Fibroblast of skin of abdomen (primary cell): ENCODE data around the gene SEMA6B.
"Not testable (repeated sequence)": the region's sequence is repeated elsewhere in the genome, so short reads cannot be mapped to it uniquely, and the experiment has no call there.

ENCODE experiments used
- DNase-seq: peaks from one replicate; pipeline ENCODE4 v3.0.0-alpha.2; 2013

The SEMA6B gene

DNA sequence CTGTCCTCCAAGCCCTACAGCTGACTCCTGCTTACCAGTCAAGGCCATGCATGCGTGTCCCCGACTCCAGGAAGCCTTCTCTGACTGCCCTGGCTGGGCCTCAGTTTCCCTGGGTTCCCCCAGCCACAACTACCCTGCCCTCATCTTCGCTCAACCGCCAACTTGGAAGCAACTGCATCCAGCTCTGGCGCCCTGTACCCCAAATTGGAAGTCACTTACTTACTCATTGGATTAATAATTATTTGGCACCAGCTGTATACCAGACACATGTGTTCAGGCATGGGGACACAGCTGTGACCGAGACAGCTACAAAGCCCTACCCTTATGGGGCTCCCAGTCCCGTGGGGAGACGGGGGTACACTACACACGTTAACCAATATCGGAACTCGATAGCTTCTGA, 10.9 kb upstream of the SEMA6B start:
- DNase-seq, result no peak

DNA sequence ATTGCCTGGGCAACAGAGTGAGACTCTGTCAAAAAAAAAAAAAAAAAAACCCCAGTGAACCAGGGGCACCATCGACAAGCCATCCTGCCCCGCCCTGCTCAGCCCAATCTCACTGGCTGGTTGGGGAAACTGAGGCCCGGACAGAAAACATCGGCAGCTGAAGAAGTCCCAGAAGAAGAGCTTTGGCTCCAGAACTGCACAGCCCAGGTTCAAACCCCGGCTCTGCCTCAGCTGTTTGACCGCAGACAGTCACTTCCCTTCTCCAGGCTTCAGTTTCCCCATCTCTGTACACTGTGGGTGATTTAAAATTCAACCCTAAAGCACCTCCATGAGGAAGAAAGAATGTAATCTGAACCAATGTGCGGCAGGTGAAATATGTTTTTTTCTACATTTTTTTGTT, 9.4 kb upstream of the SEMA6B start:
- DNase-seq, result no peak

DNA sequence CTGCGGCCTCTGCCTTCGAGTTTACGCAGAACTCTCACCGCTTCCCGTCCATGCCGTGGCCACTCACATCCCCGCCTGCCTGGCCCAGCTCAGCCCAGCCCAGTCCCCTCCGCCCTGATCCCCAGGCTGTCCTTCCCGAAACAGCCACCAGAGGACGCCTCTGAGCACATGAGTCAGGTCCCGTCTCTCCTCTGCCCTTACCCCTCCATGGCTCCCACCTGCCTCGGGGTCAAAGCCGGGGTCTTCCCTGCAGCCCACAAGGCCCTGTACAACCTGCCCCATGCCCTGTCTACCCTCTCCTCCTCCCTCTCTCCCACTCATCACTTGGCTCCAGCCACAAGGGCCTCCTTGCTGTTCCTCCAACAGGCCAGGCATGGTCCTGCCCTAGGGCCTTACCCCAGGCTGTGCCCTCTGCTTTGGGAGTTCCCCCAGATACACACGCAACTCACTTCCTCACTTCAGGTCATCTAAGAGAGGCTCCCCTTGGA, 8.1 kb upstream of the SEMA6B start:
- DNase-seq, result peak; percentile 37

DNA sequence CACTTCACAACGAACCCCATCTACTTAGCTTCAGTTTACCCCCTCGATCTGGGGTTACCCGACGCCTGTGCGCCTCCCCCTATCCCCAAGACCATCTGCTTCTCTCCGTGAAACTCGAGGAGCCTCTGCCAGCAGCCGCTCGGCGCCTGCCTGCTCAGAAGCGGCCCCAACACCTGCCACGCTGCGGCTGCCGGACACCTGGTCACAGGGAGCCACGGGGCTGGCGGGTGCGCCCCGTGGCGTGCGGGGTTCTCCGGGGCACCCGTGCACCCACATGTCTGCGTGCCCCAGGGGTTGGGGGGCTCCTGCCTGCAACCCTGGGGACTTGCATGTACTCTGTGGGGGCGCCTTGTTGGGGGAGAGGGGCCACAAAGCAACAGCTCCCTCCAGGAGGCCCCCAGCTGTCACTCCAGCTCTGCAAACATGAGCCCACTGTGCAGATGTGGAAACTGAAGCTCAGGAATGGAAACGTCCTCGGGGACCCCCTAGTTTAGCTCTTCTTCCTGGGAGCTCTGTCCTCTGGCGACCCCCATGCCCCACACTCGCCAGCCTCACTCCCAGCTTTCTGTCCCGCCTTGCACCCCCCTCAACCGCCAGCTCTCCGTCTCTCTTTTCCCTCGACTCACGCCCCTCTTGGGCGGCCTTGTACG, 7.0 kb upstream of the SEMA6B start:
- no peak for DNase-seq

DNA sequence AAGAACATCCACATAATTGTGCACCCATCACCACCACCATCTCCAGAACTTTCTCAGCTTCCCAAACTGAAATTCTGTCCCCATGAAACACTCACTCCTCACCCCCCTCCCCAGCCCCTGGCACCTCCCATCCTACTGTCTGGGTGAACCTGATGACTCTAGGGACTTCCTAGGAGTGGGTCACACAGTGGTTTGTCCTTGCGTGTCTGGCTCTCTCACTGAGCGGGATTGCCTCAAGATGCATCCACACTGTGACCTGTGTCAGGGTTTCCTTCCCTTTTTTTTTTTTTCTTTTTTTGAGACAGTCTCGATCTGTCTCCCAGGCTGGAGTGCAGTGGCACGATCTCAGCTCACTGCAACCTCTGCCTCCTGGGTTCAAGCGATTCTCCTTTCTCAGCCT, 4.1 kb upstream of the SEMA6B start:
- DNase-seq, result not testable (repeated sequence)

DNA sequence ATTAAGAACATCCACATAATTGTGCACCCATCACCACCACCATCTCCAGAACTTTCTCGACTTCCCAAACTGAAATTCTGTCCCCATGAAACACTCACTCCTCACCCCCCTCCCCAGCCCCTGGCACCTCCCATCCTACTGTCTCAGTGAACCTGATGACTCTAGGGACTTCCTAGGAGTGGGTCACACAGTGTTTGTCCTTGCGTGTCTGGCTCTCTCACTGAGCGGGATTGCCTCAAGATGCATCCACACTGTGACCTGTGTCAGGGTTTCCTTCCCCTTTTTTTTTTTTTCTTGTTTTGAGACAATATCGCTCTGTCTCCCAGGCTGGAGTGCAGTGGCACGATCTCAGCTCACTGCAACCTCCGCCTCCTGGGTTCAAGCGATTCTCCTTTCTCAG, 2.6 kb upstream of the SEMA6B start:
- DNase-seq, result not testable (repeated sequence)

DNA sequence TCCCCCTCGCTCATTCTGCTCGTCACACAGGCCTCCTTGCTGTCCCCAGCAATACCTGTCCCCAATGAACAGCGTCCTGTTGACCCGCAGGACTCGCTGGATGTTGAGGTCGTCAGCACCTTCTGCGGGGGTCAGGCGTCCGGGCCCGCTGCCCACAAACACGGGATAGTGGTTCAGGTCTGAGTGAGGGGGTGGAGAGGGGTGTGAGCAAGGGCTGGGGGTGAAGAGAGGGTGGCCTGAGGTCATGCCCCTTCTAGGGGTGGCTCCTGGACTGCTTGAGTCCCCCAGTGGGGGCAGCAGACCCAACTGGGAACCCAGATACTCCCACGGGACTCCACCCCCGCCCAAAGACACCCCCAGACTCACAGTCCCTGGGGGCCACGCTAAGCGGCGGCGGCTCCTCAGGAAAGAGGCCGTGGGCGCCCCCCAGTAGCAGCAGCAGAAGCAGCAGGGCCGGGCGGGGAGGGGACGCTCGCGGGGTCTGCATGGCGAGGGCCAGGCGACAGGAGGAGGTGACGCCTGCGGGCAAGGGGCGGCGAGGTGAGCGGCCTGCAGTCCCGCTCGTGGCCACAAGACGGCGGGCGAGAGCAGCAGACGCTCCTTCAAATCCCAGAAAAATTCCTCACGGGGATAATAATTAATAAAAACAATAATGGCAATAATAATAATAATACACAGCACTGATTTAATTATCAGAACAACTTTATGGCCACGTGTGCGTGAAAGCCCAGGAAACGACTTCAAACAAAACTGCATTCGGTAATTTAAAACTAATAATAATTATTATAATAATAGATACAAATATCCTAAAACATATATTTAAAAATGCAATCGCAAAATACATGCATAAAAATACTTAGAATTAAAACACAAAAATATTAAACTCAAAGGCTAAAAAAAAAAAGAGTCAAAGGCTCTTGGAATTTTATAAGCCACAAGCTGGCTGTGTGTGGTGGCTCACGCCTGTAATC, 1.2 kb downstream of the SEMA6B start:
- DNase-seq, result no peak

DNA sequence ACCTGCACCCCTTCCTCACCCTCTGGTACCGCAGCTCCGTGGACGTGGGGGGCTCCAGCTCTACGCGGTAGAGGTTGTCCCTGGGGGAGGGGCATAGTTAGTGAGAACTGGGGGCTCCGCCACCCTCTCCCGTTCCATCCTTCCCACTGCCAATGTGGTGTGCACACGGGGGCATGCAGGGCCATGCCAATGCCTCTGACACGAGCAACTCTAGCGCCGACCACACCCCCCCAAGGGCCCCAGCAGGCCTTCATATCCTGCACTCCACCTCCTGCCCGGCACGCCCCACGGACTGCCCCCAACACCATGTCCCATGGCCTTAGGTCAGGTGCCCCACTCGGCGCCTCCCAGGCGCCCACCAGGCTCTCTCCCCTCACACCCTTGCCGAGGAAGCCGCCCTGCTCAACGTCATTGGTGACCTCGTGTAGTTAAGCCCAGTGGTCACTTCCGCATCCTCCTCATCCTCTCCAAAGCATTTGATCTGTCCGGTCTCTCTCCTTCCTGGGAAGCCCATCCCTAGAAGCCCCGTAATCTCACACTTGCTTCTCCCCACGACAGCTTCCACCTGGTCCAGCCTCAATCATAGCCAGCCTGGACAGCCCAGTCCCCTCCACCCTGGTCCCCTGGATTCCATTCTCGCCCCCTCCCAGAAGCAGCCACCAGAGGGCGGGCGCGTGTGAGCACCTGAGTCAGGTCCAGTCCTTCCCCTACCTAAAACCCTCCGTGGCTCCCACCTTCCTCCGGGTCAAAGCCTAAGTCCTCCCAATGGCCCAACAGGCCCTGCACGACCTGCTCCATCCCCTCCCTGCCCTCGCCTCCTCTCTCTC, 2.1 kb downstream of the SEMA6B start:
- DNase-seq, result no peak

DNA sequence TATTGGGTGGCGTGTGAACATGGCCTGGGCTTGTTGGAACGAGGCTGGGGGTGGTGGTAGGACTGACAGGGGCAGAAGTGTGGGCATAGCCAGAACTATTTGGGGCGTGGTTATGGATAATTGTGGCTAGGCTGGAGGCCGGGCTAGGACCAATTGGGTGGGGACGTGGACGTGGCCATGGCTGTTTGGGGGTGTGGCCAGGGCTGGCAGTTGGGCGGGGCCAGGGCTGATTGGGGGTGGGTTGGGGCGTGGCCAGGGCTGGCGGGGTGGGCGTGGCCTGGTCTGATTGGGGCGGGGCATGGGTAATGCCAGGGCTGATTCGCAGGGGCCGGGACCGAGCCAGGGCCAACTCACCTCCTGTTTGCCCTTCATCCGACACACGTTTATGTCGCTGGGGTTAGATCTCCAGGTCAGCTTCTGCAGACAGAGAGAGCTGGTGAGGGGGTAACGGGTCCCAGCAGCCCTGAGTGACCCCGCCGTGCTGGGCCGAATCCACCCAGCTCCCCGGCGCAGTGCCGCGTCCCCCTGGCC, 2.8 kb downstream of the SEMA6B start:
- no peak for DNase-seq

DNA sequence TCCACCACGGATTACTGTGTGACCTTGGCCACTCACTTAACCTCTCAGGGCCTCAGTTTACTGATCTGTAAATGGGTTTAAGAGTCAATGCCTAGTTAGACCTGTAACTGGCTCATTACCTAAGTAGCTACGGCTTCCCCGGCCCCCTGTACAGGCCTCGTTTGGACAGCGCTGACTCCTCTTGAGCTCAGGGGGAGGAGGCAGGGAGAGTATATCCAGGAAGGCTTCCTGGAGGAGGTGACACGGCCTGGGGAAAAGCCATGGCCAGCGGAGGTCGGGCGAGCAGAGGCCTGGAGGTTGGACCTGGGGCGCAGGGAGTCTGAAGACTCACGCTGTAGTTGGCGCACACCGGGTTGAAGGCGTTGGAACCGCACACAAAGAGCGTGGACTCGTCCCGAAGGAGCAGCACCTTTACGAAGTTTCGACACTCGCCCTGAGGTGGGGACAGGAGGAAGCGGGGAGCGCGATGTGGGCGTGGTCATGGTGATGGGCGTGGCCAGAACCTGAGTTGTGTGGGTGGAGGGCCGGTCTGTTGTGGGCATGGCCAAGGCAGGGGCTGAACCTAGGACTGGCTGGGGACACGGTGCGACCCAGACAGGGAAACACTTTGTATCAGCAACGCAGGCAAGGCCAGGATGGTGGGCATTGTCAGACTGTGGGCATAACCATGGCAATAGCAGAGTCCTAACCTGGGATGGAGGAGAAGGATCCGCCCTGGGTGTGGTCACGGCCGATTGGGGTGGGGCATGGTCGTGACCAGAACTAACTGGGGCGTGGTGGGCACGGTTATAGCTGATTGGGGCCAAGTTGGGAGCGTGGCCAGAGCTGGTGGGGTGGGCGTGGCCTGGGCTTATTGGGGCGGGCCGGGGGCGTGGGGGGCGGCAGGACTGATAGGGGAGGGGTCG, 3.6 kb downstream of the SEMA6B start:
- no peak for DNase-seq

DNA sequence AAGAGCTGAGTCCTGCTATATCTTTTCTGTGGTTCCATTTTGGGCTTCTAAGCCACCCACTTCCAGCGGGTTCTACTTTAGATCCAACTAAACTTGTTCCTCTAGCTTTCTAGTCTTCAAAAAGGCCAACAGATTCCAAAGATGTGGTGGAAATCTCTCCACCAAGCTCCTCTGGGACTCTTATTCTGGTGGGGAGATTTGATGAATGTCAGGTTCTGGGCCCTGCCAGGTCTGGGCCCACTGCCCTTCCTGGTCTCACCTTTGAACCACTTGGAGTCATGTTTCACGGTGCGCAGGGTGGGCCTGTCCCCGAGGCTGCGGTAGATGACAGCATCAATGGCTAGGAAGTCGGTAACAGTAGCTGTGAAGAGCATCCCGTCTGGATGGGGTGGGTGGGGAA, 4.8 kb downstream of the SEMA6B start:
- no peak for DNase-seq

DNA sequence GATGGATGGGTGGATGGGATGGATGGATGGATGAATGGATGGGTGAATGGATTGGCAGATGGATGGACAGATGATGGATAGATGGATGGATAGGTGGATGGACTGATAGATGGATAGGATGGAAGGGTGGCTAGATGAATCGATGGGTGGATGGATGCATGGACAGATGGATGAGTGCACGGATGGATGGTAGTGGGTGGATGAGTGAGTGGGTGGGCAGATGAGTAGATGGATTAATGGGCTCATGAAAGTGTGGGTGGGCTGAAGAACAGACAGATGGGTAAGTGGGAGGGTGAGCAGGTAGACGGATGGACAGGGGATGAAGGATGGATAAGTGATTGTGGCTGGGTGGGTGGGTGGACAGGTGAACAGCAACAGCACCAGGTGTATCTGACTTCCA, 5.7 kb downstream of the SEMA6B start:
- DNase-seq, result no peak

DNA sequence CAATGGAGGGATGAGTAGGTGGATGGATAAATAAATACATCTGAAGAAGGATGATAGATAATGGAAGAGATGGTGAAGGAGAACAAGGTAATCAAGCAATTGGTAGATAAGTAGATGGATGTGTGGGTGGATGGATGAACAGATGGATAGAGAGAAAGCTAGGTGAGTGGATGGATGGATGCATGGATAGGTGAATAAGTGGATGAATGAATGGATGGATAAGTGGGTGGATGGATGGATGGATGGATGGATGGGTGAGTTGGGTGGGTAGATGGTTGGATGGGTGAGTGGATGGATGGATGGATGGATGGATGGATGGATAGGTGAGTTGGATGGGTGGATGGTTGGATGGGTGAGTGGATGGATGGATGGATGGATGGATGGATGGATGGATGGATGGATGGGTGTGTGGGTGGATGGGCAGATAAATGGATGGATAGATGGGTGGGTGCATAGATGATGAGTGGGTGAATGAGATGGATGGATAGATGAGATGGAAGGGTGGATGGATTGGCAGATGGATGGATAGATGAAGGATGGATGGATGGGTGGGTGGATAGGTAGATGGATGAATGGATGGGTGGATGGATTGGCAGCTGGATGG, 6.3 kb downstream of the SEMA6B start:
- no peak for DNase-seq

DNA sequence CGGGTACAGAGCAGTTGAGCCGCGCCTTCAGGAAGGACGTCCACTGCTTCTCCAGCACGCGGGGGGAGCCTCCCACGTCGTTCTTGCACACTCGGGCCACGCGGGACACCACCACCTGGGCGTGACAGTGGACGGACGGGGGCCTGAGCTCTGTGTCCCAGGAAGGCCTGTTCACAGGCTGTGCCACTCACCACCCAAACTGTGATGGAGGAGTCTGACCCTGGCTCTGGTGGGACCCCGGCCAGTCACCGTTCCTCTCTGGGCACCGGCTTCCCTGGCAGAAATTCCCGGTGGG, 7.0 kb downstream of the SEMA6B start:
- DNase-seq, result no peak

DNA sequence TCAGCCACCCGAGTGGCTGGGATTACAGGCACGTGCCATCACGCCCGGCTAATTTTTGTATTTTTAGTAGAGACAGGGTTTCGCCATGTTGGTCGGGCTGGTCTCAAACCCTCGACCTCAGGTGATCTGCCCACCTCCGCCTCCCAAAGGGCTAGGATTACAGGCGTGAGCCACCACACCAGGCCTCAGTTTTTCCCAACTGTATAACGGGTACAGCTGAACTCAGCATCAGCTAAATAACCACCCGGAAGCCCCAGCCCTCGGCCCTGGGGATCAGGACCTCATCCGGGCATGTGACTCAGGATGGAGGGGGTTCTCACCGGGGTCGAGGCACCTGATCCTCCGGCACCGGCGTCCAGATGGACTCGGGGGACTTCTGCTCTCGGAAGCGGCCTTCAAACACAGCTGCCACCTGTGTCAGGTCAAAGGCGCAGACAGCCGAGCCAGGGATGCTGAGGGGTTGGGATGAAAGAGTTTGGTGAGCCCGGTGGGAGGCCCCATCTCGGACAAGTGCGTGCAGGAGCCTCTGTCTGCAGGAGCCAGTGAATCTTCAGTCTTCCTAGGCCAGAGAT, 8.9 kb downstream of the SEMA6B start:
- no peak for DNase-seq

DNA sequence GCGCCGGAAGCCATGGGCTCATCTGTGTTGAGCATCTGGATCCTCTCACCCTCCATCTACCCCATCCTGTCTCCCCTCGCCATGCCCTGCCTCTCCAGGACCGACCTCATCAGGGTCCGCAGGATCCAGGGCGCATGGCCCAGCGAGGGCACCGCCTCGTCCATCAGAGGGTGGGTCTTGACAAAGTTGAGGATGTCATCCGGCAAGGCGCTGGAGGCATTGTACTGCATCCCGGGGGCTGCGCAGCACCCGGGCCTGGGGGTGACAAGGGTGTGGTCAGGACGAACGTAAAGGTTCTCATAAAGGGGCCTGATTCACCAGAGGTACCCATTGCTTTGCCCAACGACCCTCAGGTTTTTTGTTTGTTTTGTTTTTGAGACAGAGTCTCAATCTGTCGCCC, 9.5 kb downstream of the SEMA6B start:
- DNase-seq, result no peak

DNA sequence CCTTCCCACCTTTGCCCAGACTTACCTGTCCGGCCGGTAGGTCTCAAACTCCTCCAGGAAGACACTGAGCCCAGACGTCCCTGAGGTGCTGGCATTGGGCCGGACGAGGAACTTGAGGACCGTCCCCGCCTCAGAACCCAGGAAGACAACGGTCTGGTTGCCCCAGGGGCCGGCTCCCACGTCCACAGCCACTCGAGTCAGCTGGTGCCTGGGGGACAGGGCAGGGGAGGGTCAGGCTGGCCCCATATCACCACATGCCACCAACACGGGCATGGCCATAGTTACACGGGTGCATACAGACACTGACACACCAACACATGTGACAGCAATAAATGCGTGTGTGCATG, 11.3 kb downstream of the SEMA6B start:
- DNase-seq, result no peak

DNA sequence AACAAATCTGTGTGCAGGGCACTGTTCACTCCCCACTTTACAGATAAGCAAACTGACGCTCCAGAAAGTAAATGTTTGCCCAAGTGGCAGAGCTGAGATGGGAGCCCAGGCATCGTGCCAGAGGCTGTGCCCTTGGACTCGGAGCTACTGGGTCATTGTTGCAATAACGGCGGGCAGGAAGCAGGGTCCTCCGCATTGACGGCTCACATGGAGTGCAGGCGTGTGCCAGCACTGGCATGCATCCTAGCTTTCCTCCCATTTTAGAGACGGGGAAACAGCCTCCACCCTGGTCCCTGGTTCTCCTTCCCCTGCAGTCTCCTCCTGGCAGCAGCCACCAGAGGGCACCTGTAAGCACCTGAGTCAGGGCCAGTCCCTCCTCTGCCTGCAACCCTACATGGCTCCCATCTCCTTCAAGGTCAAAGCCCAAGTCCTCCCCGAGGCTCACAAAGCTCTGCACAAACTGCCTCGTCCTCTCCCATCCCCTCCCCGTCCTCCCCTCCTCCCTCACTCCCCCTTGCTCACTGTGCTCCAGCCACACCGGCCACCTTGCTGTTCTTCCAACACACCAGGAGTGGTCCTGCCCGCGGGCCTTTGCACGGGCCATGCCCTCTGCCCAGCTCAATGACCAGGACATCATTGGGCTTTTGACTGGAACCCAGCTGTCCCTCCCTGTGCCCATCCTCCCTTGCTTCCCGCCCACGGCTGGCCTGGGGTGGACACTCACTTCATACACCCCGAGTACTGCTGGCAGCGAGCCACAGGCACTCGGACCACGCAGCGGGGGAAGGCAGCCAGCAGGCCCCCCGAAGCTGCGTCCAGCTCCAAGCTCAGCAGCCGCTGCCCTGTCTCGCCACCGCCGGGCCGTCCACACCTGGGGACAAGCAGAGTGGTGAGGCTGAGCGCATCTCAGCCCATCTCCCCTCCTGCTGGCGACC, 11.9 kb downstream of the SEMA6B start:
- no peak for DNase-seq

DNA sequence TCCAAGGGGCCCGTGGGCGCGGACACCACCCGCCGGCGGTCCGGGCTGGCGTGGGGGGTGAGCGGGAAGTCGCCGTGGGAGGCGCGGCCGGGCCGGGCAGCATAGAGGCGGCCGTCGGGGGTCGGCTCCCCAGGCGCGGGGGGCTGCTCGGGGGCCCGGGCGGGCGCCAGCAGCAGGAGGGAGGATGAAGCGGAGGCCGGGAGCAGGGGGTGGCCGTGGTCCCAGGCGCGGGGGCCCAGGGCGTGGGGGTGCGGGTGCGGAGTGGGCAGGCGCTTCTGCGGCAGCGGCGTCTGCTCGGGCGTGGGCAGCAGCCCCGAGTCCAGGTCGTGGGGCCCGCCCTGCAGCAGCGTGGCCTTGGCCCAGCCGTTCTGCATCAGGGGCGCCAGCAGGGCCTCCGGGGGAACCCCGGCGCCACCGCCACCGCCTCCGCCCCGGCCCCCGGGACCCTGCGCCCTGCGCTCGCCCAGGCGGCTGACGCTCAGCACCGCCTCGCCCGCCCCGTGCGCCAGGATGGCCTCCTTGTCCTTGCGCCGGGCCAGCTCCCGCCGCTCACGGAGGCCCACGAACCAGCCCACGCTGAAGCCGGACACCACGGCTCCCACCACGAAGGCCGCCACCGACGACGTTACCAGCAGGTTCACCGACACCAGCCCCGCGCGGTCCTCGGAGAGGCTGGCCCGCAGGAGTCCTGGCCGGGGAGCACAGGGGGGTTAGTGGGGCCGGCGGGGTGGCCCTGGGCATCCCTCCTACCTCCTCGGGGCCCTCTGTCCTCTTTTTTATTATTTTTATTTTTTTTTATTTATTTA, 15.4 kb downstream of the SEMA6B start:
- no peak for DNase-seq
